ENCODE results near the gene COL18A1.

COL18A1 gene

DNA sequence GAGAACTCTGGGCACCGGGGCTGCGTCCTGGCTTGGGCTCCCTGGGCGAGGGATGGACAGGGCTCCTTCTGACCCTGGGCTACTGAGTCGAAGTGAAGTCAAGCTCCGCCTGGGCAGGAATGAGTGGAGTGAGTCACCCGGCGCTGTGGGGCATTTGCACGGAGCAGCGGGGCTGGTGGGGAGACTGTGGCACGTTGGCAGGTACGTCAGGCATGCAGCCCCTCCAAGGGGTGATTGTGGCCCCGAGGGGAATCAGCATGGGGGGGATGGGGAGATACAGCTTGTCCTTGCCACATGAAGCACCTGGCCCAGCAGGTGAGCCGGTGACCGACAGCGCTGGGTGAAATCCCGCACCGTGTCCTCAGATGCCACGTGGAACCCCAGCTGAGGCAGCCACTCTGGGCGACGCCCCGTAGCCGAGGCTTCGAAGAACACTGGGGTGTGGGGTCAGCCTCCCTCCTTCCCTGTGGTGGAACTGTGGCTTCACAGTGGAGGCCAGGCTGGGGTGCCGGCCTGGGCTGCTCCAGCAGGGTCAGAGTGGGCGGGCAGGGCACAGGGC lies 62.3 kb downstream of the COL18A1 start:
- no peak overlapping the region for H3K4me3 ChIP-seq (ENCODE audit: low read depth, low read length)
- no peak for TF ChIP-seq POLR2A (IDR thresholded peaks at IDR 0.05; ENCODE audit: extremely low read depth, insufficient read length)
- TF ChIP-seq, protein P1, sequence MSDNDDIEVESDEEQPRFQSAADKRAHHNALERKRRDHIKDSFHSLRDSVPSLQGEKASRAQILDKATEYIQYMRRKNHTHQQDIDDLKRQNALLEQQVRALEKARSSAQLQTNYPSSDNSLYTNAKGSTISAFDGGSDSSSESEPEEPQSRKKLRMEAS (IDR thresholded peaks at IDR 0.05; ENCODE audit: low read depth, low read length), result no peak
- TF ChIP-seq, protein P2, sequence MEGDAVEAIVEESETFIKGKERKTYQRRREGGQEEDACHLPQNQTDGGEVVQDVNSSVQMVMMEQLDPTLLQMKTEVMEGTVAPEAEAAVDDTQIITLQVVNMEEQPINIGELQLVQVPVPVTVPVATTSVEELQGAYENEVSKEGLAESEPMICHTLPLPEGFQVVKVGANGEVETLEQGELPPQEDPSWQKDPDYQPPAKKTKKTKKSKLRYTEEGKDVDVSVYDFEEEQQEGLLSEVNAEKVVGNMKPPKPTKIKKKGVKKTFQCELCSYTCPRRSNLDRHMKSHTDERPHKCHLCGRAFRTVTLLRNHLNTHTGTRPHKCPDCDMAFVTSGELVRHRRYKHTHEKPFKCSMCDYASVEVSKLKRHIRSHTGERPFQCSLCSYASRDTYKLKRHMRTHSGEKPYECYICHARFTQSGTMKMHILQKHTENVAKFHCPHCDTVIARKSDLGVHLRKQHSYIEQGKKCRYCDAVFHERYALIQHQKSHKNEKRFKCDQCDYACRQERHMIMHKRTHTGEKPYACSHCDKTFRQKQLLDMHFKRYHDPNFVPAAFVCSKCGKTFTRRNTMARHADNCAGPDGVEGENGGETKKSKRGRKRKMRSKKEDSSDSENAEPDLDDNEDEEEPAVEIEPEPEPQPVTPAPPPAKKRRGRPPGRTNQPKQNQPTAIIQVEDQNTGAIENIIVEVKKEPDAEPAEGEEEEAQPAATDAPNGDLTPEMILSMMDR (IDR thresholded peaks at IDR 0.05; ENCODE audit: low read depth, low read length), result no peak
- no peak for DNase-seq (ENCODE audit: low read depth)

DNA sequence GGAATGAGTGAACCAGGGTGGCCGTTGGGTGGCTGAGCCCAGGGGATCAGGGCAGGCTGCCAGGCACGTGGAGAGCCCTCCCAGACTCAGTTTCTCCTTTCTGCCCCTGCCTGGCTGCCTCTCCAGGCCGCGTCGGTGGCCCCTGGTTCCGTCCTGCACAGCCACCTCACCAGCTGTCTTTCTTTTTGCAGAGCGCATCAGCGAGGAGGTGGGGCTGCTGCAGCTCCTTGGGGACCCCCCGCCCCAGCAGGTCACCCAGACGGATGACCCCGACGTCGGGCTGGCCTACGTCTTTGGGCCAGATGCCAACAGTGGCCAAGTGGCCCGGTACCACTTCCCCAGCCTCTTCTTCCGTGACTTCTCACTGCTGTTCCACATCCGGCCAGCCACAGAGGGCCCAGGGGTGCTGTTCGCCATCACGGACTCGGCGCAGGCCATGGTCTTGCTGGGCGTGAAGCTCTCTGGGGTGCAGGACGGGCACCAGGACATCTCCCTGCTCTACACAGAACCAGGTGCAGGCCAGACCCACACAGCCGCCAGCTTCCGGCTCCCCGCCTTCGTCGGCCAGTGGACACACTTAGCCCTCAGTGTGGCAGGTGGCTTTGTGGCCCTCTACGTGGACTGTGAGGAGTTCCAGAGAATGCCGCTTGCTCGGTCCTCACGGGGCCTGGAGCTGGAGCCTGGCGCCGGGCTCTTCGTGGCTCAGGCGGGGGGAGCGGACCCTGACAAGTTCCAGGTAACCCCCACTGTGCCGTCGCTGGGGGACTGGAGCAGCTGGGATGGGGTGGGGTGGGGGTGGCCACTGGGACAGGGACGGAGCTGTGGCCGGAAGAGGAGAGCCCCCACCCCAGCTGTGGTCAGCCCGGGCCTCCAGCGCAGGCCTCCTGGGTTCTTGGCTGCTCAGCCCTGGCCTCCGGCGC lies 63.3 kb downstream of the COL18A1 start:
- DNase-seq (ENCODE audit: low read depth), result no peak
- no peak overlapping the region for H3K4me3 ChIP-seq (ENCODE audit: low read depth, low read length)
- TF ChIP-seq, protein P1 (IDR thresholded peaks at IDR 0.05; ENCODE audit: low read depth, low read length), result no peak
- TF ChIP-seq POLR2A (IDR thresholded peaks at IDR 0.05; ENCODE audit: extremely low read depth, insufficient read length), result no peak
- TF ChIP-seq, protein P2 (IDR thresholded peaks at IDR 0.05; ENCODE audit: low read depth, low read length), result no peak
- TF ChIP-seq MYC (IDR thresholded peaks at IDR 0.05; ENCODE audit: low read depth, low read length), result no peak

DNA sequence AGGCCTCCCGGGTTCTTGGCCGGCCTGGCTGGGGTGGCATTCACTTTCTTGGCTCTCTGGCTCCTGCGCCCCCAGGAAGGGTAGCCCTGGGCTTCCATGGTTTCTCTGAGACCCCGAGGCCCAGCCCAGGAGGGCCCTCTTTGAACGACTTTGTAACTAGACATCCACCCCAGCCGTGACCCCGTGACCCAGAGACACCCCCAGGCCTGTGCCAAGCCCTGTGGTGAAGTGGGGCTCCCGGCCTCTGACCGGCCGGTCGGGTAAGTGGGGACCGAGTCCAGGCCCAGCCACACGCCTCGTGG lies 64.0 kb downstream of the COL18A1 start:
- no peak for DNase-seq (ENCODE audit: low read depth)
- TF ChIP-seq MYC (IDR thresholded peaks at IDR 0.05; ENCODE audit: low read depth, low read length), result no peak
- TF ChIP-seq POLR2A (IDR thresholded peaks at IDR 0.05; ENCODE audit: extremely low read depth, insufficient read length), result no peak
- TF ChIP-seq, protein P1 (IDR thresholded peaks at IDR 0.05; ENCODE audit: low read depth, low read length), result no peak
- TF ChIP-seq, protein P2 (IDR thresholded peaks at IDR 0.05; ENCODE audit: low read depth, low read length), result no peak
- H3K4me3 ChIP-seq (ENCODE audit: low read depth, low read length), result no peak overlapping the region

DNA sequence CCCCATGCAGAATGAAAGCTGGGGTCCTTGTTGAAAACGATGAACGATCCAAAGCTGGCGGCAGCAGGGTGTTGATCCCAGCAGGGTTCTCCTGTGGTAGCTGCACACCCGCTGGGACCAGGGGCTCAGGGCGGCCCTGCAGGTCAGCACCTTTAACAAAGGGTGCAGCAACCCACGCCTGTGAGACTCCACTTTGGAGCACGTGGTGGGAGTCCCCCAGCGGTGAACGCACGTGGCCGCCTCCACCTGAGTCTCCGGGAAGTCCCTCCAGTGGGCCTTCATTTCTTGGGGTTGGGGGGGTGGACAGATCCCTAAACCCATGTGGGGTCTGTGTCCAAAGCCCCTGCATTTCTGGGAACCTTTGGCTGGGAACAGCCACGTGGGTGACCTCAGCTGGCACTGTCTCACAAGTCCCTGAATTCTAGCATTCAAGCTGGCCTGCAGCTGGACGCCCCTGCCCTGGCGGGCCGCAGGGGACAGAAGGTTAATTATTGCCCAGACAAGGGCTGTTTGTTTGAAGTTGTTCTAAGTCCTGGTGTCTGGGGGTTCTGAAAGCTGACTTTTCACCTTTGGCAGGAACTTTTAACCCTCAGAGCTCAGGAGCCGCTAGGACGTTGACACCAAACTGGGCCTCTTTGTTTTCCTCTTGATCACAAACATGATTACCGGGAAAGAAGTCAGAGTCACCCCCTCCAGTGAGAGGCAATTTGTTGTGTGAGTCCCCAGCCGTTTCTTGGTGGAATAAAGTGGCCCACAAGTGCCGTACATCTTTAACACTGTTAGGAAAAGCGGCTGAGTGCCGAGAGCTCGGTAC lies 64.5 kb downstream of the COL18A1 start:
- no peak for DNase-seq (ENCODE audit: low read depth)
- TF ChIP-seq, protein P2 (IDR thresholded peaks at IDR 0.05; ENCODE audit: low read depth, low read length), result no peak
- TF ChIP-seq POLR2A (IDR thresholded peaks at IDR 0.05; ENCODE audit: extremely low read depth, insufficient read length) (no peak), MYC (IDR thresholded peaks at IDR 0.05; ENCODE audit: low read depth, low read length) (no peak)
- TF ChIP-seq, protein P1 (IDR thresholded peaks at IDR 0.05; ENCODE audit: low read depth, low read length), result no peak

DNA sequence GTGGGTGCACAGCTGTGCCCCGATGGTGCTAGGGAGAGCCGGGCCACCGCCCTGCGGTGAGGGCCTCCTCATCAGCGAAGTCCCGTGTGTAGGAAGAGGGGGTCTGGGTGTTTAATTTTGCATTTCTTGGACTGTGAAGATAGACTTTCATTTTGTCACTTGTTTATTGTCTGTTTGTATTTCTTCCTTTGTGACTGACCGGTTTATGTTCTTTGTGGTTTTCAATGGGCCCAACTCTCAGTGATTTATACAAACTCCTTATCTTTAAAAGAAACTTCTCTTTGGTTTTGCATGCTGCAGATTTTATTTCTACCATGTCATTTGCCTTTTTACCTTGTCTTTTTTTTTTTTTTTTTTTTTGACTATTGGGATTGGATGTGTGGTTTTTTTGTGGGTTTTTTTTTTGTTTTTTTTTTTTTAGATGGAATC lies 65.1 kb downstream of the COL18A1 start:
- H3K4me3 ChIP-seq (ENCODE audit: low read depth, low read length), result no peak overlapping the region
- TF ChIP-seq, protein P2 (IDR thresholded peaks at IDR 0.05; ENCODE audit: low read depth, low read length), result no peak
- TF ChIP-seq, protein P1 (IDR thresholded peaks at IDR 0.05; ENCODE audit: low read depth, low read length), result no peak
- no peak for TF ChIP-seq POLR2A (IDR thresholded peaks at IDR 0.05; ENCODE audit: extremely low read depth, insufficient read length)
- no peak for TF ChIP-seq MYC (IDR thresholded peaks at IDR 0.05; ENCODE audit: low read depth, low read length)
- no peak for DNase-seq (ENCODE audit: low read depth)

More for the DNA sequence above, 64.5 kb downstream of the COL18A1 start:
- H3K4me3 ChIP-seq (ENCODE audit: low read depth, low read length), result no peak overlapping the region

All from NB4 (cell line).